AG04450 (cell line): ENCODE results near the gene PCYOX1L. TPM values are rescaled to one million over a fixed set of nuclear protein-coding genes. Genes with fewer than 3 reads are reported as not detected.

Source experiments
- CTCF ChIA-PET: fragments of 300-600, 350-600 bp; formaldehyde crosslinking; extraction: SDS; loops from one replicate; lab custom pipeline; 2022; ENCODE audit warnings: antibody characterized with exemption, inconsistent platforms; lab: Charles Lee
- POLR2A ChIA-PET: fragments of 350-600 bp; formaldehyde crosslinking; extraction: SDS; loops from one replicate; lab custom pipeline; 2021; ENCODE audit warnings: antibody characterized with exemption, inconsistent platforms; lab: Yijun Ruan, JAX
- DNase-seq: peaks from one replicate; pipeline ENCODE4 v3.0.0-alpha.2; 2011; ENCODE audit warnings: low read depth, low spot score
- H3K27ac ChIP-seq: one replicate; pipeline ENCODE4 v1.5.1; 2012; ENCODE audit warnings: low read depth, low read length, control low read depth
- H3K27me3 ChIP-seq: one replicate; pipeline ENCODE4 v1.6.0; 2012; ENCODE audit warnings: low read length; ENCODE audit not compliant: control insufficient read depth, insufficient read depth
- H3K4me3 ChIP-seq: 2 replicates; pipeline ENCODE4 v1.5.1; 2011; ENCODE audit warnings: mild to moderate bottlenecking, low read depth, low read length, control low read depth
- H3K9me3 ChIP-seq: 2 replicates; pipeline ENCODE4 v1.5.1; 2012; ENCODE audit warnings: low read length; ENCODE audit not compliant: control insufficient read depth, insufficient read depth
- polyA plus RNA-seq: library from polyadenylated mRNA; depleted of rRNA; stranded (reverse); fragments of >200 nt; gene quantifications from 2 replicates; pipeline ENCODE4 v1.2.3, GENCODE V29; 2011
- TF ChIP-seq, protein P1 (sequence below): IDR thresholded peaks from 2 replicates; pipeline ENCODE4 v1.5.1; 2011; ENCODE audit warnings: low read depth, low read length, control low read depth, inconsistent platforms

PCYOX1L gene
- polyA plus RNA-seq, 1 experiment = 11.0 TPM

DNA sequence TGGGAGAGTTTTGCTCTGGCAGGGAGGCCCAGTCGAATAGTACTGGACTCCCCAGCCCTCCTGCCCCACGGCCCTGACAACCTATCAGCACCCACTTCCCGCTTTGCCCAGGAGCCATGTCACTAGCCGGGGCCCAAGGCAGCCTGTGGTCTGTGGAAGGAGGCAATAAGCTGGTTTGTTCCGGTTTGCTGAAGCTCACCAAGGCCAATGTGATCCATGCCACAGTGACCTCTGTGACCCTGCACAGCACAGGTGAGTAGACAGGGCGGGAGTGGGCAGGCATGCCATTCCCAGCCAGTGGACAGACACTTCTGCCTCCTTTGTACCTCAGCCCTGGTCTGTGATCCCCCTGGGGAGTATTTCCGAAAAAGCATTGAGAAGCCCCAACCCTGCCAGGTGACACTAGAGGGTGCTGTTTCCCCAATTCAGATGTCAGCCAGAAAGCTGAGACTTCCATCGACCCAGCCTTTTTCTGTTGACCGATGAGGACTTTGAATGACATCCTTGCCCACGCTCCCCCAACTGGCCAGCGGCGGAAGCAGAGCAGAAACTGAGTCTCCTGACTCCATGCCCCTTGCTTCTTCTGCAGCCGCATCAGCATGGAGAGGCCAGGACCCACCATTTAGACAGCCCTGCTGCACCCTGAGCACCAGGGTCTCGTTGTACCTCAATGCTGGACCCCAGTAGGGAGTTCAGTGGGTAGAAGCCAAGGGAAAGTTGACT is 9.6 kb downstream of the PCYOX1L start:
- CTCF ChIA-PET = interaction anchor here (0.5 to 7.2 kb wide), 39 partner anchors 8 to 438 kb away, joined by 3 to 90 read pairs (median 6); partner anchors contain the start of genes CSNK1A1, GRPEL2, IL17B and PCYOX1L
- Histone ChIP-seq H3K27me3 (no peaks in the 10 kb centered on the region), H3K9me3 (no peaks in the 10 kb centered on the region), H3K4me3 (no peak overlapping the region), H3K27ac (no peak overlapping the region)
- TF ChIP-seq, protein P1, sequence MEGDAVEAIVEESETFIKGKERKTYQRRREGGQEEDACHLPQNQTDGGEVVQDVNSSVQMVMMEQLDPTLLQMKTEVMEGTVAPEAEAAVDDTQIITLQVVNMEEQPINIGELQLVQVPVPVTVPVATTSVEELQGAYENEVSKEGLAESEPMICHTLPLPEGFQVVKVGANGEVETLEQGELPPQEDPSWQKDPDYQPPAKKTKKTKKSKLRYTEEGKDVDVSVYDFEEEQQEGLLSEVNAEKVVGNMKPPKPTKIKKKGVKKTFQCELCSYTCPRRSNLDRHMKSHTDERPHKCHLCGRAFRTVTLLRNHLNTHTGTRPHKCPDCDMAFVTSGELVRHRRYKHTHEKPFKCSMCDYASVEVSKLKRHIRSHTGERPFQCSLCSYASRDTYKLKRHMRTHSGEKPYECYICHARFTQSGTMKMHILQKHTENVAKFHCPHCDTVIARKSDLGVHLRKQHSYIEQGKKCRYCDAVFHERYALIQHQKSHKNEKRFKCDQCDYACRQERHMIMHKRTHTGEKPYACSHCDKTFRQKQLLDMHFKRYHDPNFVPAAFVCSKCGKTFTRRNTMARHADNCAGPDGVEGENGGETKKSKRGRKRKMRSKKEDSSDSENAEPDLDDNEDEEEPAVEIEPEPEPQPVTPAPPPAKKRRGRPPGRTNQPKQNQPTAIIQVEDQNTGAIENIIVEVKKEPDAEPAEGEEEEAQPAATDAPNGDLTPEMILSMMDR = peak; percentile 93
- no peak for DNase-seq
- POLR2A ChIA-PET = interaction anchor here (0.5 to 3.6 kb wide), 6 partner anchors 14 to 66 kb away, joined by 3 to 31 read pairs (median 6); no protein-coding TSS in a partner anchor

DNA sequence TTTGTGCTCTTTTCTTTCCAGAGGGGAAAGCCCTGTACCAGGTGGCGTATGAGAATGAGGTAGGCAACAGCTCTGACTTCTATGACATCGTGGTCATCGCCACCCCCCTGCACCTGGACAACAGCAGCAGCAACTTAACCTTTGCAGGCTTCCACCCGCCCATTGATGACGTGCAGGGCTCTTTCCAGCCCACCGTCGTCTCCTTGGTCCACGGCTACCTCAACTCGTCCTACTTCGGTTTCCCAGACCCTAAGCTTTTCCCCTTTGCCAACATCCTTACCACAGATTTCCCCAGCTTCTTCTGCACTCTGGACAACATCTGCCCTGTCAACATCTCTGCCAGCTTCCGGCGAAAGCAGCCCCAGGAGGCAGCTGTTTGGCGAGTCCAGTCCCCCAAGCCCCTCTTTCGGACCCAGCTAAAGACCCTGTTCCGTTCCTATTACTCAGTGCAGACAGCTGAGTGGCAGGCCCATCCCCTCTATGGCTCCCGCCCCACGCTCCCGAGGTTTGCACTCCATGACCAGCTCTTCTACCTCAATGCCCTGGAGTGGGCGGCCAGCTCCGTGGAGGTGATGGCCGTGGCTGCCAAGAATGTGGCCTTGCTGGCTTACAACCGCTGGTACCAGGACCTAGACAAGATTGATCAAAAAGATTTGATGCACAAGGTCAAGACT is 10.3 kb downstream of the PCYOX1L start:
- H3K4me3 ChIP-seq = no peak overlapping the region
- POLR2A ChIA-PET = interaction anchor here (0.5 to 3.6 kb wide), 6 partner anchors 15 to 66 kb away, joined by 3 to 31 read pairs (median 6); no protein-coding TSS in a partner anchor
- H3K9me3 ChIP-seq = no peaks in the 10 kb centered on the region

DNA sequence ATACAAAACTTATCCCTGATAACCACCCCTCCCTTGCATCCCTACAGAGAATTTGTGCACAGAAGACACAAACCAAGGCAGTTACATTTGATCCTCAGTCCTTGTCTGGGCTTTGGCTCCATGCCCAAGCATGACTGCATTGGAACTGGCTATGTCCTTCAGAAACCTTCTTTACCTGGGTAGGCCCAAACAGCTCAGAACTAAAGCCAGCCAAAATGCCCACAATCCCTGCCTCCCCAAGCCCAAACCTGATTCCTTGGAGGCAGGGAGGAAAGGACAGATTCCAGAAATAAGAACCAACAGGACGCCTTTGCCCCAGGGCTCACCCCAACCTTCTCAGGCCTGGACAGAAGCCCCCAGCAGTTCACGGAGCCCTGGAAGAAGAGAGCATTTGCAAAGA is 13.0 kb downstream of the PCYOX1L start:
- POLR2A ChIA-PET = interaction anchor here (0.8 to 1.1 kb wide), 3 partner anchors 17 to 52 kb away, joined by 3 to 5 read pairs (median 4); no protein-coding TSS in a partner anchor
- no peak overlapping the region for H3K27ac ChIP-seq
- no peaks in the 10 kb centered on the region for H3K27me3 ChIP-seq
- TF ChIP-seq, protein P1 = no peak
- CTCF ChIA-PET = interaction anchor here (0.6 to 7.2 kb wide), 26 partner anchors 10 to 251 kb away, joined by 3 to 90 read pairs (median 6); partner anchors contain the start of genes GRPEL2, IL17B and PCYOX1L
- H3K9me3 ChIP-seq = no peaks in the 10 kb centered on the region
- H3K4me3 ChIP-seq = no peak overlapping the region
- DNase-seq = no peak

More for the DNA sequence above, 10.3 kb downstream of the PCYOX1L start:
- TF ChIP-seq, protein P1 = no peak
- CTCF ChIA-PET = interaction anchor here (0.8 to 7.2 kb wide), 34 partner anchors 8 to 438 kb away, joined by 3 to 90 read pairs (median 7); partner anchors contain the start of genes CSNK1A1, GRPEL2, IL17B and PCYOX1L
- no peak for DNase-seq
- no peak overlapping the region for H3K27ac ChIP-seq
- H3K27me3 ChIP-seq = no peaks in the 10 kb centered on the region

DNA sequence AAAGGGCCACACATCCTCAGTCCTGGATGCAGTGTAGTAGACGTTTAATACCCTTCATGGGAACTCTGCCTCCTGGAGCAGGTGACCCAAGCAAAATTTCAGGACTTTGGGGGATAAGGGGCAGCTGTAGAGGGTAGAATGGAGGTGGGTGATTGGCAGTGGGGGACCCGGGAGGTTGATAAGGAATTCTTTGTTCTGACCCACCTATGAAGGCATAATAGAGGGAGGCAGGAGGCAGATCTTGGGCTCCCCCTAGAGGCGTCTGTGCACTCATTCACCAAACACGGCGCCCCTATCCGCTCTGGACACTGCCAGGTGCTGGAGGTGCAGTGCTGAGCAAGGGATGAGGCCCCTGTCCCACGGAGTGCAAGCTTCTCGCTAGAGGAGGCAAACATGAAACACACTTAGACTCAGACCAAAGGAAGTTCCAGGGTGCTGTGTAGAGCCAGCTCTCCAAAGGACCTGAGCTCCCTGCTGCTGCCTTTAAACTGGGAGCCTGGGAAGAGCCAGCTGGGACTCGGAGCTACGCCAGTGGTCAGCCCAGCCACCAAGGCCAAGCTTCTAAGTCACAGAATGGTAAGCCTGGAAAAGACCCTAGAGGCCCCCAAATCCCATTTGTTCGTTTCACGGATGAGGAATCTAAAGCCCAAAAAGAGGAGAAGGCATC is 13.6 kb downstream of the PCYOX1L start:
- Histone ChIP-seq H3K27ac (no peak overlapping the region), H3K27me3 (no peaks in the 10 kb centered on the region), H3K4me3 (no peak overlapping the region), H3K9me3 (no peaks in the 10 kb centered on the region)
- TF ChIP-seq, protein P1 = peak; percentile 83
- ChIA-PET POLR2A (interaction anchor here (0.8 to 1.3 kb wide), 5 partner anchors 16 to 61 kb away, joined by 3 to 6 read pairs (median 4); no protein-coding TSS in a partner anchor), CTCF (interaction anchor here (0.5 to 7.2 kb wide), 37 partner anchors 8 to 639 kb away, joined by 3 to 90 read pairs (median 5); partner anchors contain the start of genes GRPEL2, IL17B and PCYOX1L)
- DNase-seq = no peak
